CD14-positive monocyte (primary cell): ENCODE measurements around the gene NUDT6. TPM values are rescaled to one million over a fixed set of nuclear protein-coding genes. Genes with fewer than 3 reads are reported as not detected.

Experiments used
- DNase-seq, 3 donors: peaks; one replicate each; pipeline ENCODE4 v3.0.0-alpha.2; 2011 to 2022
- H2AFZ ChIP-seq: 2 replicates; pipeline ENCODE4 v1.6.0; 2012; ENCODE audit warnings: mild to moderate bottlenecking, low read depth, low read length, inconsistent platforms; ENCODE audit not compliant: insufficient read depth, poor library complexity, severe bottlenecking
- H3K27ac ChIP-seq, 2 donors: 1 replicate in 1 of 2; 2 replicates in 1 of 2; pipeline ENCODE4 v1.5.1; 2012 to 2013; ENCODE audit warnings: low read length in 2 of 2, control low read depth in 1 of 2, inconsistent platforms in 1 of 2, low read depth in 1 of 2, mild to moderate bottlenecking in 1 of 2
- H3K27me3 ChIP-seq, 2 donors: one replicate each; pipeline versions ENCODE4 v1.6.0 to v1.6.1; 2011 to 2013; ENCODE audit warnings: low read length in 2 of 2; ENCODE audit not compliant: control insufficient read depth in 2 of 2, insufficient read depth in 2 of 2
- H3K36me3 ChIP-seq, 2 donors: replicated peaks in 1 of 2; 1 replicate in 1 of 2; 2 replicates in 1 of 2; pipeline versions ENCODE4 v1.5.1 to v1.6.1; 2012 to 2013; ENCODE audit warnings: low read length in 2 of 2, control low read depth in 1 of 2, inconsistent platforms in 1 of 2, mild to moderate bottlenecking in 1 of 2; ENCODE audit not compliant: insufficient read depth in 2 of 2, control insufficient read depth in 1 of 2
- H3K4me1 ChIP-seq, 2 donors: 1 replicate in 1 of 2; 2 replicates in 1 of 2; pipeline versions ENCODE4 v1.5.1 to v1.6.1; 2012 to 2013; ENCODE audit warnings: low read length in 2 of 2, control low read depth in 1 of 2, inconsistent platforms in 1 of 2, mild to moderate bottlenecking in 1 of 2, moderate library complexity in 1 of 2; ENCODE audit not compliant: insufficient read depth in 2 of 2, control insufficient read depth in 1 of 2
- H3K4me2 ChIP-seq: replicated peaks from 2 replicates; pipeline ENCODE3; 2012; ENCODE audit warnings: low read length, moderate library complexity, mild to moderate bottlenecking; ENCODE audit not compliant: poor library complexity, severe bottlenecking; ENCODE audit errors: extremely low read depth
- H3K4me3 ChIP-seq, 3 experiments: fragments of 200-600 bp in 1 of 3; sonication (generic) in 1 of 3; replicated peaks in 1 of 3; 1 replicate in 2 of 3; 2 replicates in 1 of 3; pipeline ENCODE4 v1.5.1; 2011 to 2013; ENCODE audit warnings: low read length in 3 of 3, mild to moderate bottlenecking in 3 of 3, control low read depth in 2 of 3, low read depth in 2 of 3, inconsistent platforms in 1 of 3, moderate library complexity in 1 of 3
- H3K79me2 ChIP-seq: 2 replicates; pipeline ENCODE4 v1.6.0; 2012; ENCODE audit warnings: mild to moderate bottlenecking, control low read depth, inconsistent platforms, low read length, moderate library complexity; ENCODE audit not compliant: insufficient read depth
- H3K9ac ChIP-seq: 2 replicates; pipeline ENCODE4 v1.6.0; 2017; ENCODE audit warnings: low read length, mild to moderate bottlenecking; ENCODE audit not compliant: insufficient read depth, poor library complexity, severe bottlenecking
- H3K9me3 ChIP-seq, 2 donors: replicated peaks in 1 of 2; 1 replicate in 1 of 2; 2 replicates in 1 of 2; pipeline versions ENCODE4 v1.5.1 to v1.6.1; 2012 to 2013; ENCODE audit warnings: low read length in 2 of 2, control low read depth in 1 of 2; ENCODE audit not compliant: control insufficient read depth in 1 of 2, insufficient read depth in 1 of 2
- H4K20me1 ChIP-seq: 2 replicates; pipeline ENCODE4 v1.6.0; 2012; ENCODE audit warnings: mild to moderate bottlenecking, low read length, control low read depth, moderate library complexity; ENCODE audit not compliant: insufficient read depth
- H3K27ac Mint-ChIP-seq, 7 donors: one replicate each; pipeline ENCODE4 v1.8.0; 2020; ENCODE audit warnings: mild to moderate bottlenecking in 7 of 7, mixed read lengths in 7 of 7, moderate library complexity in 6 of 7, inconsistent platforms in 2 of 7
- H3K27me3 Mint-ChIP-seq, 3 donors: one replicate each; pipeline ENCODE4 v1.8.0; 2021 to 2022; ENCODE audit warnings: low read depth in 3 of 3, mild to moderate bottlenecking in 3 of 3, mixed read lengths in 3 of 3, moderate library complexity in 3 of 3, inconsistent platforms in 1 of 3
- H3K36me3 Mint-ChIP-seq, 2 donors: one replicate each; pipeline ENCODE4 v1.8.0; 2020; ENCODE audit warnings: mixed read lengths in 2 of 2, inconsistent platforms in 1 of 2, mild to moderate bottlenecking in 1 of 2
- H3K4me1 Mint-ChIP-seq: one replicate; pipeline ENCODE4 v1.8.0; 2020; ENCODE audit warnings: mild to moderate bottlenecking, mixed read lengths
- H3K4me3 Mint-ChIP-seq, 2 donors: one replicate each; pipeline ENCODE4 v1.8.0; 2020; ENCODE audit warnings: mild to moderate bottlenecking in 2 of 2, mixed read lengths in 2 of 2, moderate library complexity in 1 of 2
- H3K9me3 Mint-ChIP-seq, 7 donors: one replicate each; pipeline ENCODE4 v1.8.0; 2020 to 2022; ENCODE audit warnings: mixed read lengths in 7 of 7, mild to moderate bottlenecking in 6 of 7, moderate library complexity in 6 of 7, inconsistent platforms in 2 of 7
- CTCF ChIP-seq: fragments of 200-600 bp; IDR thresholded peaks from one replicate; pipeline ENCODE4 v1.8.0; 2022; ENCODE audit warnings: antibody characterized with exemption, mild to moderate bottlenecking
- WGBS: methylation state at CpG from one replicate; pipeline ENCODE4 v1.1.5; 2013; ENCODE audit warnings: missing lambda C conversion rate; ENCODE audit not compliant: insufficient coverage; 5-methylcytosine and 5-hydroxymethylcytosine counted together
- intact Hi-C, 2 donors: fragments of 100-400 bp; cut with micrococcal nuclease; formaldehyde crosslinking; loops; one replicate each; pipeline versions ENCODE4 v1.15.0 to v1.15.1; 2023
- polyA plus RNA-seq, 3 donors: library from polyadenylated mRNA; depleted of rRNA in 1 of 3; unstranded in 2 of 3; stranded (reverse) in 1 of 3; fragments of 300-500 nt in 2 of 3; fragments of >200 nt in 1 of 3; fragmentation: Illumina TruSeq in 2 of 3; gene quantifications; 1 replicate in 2 of 3; 2 replicates in 1 of 3; pipeline ENCODE4 v1.2.3, GENCODE V29; 2012 to 2021

The NUDT6 gene
- polyA plus RNA-seq, 3 donors, result 1.6 to 1.9 (median 1.6) TPM

- intact Hi-C loops, result no loop called here
- no CpG with 5 or more reads among the region's 3 CpGs for WGBS
- no peak overlapping the region for H3K4me2 ChIP-seq
Measured at GRCh38 chr4:122959981-122960610, 37.7 kb upstream of the NUDT6 start.

GRCh38 chr4:122959441-122959840 is 37.0 kb upstream of the NUDT6 start:
- no peaks in the 10 kb centered on the region for H3K79me2 ChIP-seq
- Mint-ChIP-seq H3K27me3 (no peaks in the 10 kb centered on the region), H3K4me3 (no peak overlapping the region), H3K4me1 (peaks cover 8% of the 10 kb centered on the region), H3K27ac (peak overlapping the region in 1 of 7 donors; percentile 4), H3K9me3 (peaks cover 0 to 2% (median 0%) of the 10 kb centered on the region in 7 donors), H3K36me3 (peaks cover 13 to 23% of the 10 kb centered on the region in 2 donors)
- no peaks in the 10 kb centered on the region for H3K27me3 ChIP-seq
- H3K4me3 ChIP-seq, result no peak overlapping the region
- no peak overlapping the region for H3K9ac ChIP-seq
- no peaks in the 10 kb centered on the region for H4K20me1 ChIP-seq
- no peak for DNase-seq
- no peaks in the 10 kb centered on the region for H3K4me1 ChIP-seq
- no peaks in the 10 kb centered on the region for H3K9me3 ChIP-seq
- WGBS, result 100% methylated on average over 1 of the region's 3 CpGs
- TF ChIP-seq CTCF, result no peak
- H3K36me3 ChIP-seq, result peaks cover 0 to 5% of the 10 kb centered on the region in 2 donors
- intact Hi-C loops, result no loop called here
- no peak overlapping the region for H2AFZ ChIP-seq
- no peak overlapping the region for H3K27ac ChIP-seq
- no peak overlapping the region for H3K4me2 ChIP-seq

More at GRCh38 chr4:122959981-122960610, 37.7 kb upstream of the NUDT6 start:
- Mint-ChIP-seq H3K4me3 (no peak overlapping the region), H3K9me3 (peaks cover 0 to 2% (median 0%) of the 10 kb centered on the region in 7 donors), H3K36me3 (peaks cover 9 to 18% of the 10 kb centered on the region in 2 donors), H3K27ac (no peak overlapping the region), H3K27me3 (no peaks in the 10 kb centered on the region), H3K4me1 (peaks cover 8% of the 10 kb centered on the region)
- Histone ChIP-seq H4K20me1 (no peaks in the 10 kb centered on the region), H3K27me3 (no peaks in the 10 kb centered on the region), H3K27ac (no peak overlapping the region), H3K79me2 (no peaks in the 10 kb centered on the region), H3K9me3 (no peaks in the 10 kb centered on the region), H2AFZ (no peak overlapping the region), H3K4me3 (no peak overlapping the region), H3K9ac (no peak overlapping the region), H3K4me1 (no peaks in the 10 kb centered on the region), H3K36me3 (peaks cover 0 to 5% of the 10 kb centered on the region in 2 donors)
- no peak for DNase-seq
- TF ChIP-seq CTCF, result no peak
